GM19193 (cell line): ENCODE data around the gene DDX60.

ENCODE experiments used
- POLR2A ChIP-seq: IDR thresholded peaks from 4 replicates; pipeline ENCODE4 v1.6.1; 2011; ENCODE audit not compliant: insufficient read depth, insufficient read length; ENCODE audit errors: extremely low read depth

The DDX60 gene

DNA sequence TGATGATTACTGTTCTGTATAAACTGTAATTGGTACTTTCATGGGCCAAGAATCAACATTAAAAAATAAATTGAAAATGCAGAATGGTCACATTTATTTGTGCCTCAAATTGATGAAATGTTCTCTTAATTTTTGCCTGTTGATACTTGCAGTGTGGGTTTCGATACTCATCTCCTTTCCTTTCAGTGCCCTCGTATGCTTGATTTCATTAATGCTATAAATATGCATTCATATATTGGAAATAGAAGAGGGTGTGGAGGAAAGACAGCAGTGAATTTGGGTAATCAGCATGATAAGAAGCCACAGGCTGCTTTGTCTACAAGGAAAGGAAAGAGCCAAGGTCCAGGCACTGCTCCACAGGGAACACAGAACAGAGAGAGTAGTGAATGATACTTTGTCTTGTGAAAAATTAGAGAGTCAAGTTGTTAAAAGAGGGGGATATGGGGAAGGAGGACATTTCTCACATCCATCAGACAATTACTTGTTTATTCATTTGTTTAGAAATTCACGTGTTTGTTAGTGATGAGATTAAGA, 1.0 kb upstream of the DDX60 start:
- no peak for TF ChIP-seq POLR2A

- no peak for TF ChIP-seq POLR2A
These were observed 931 bp downstream of the DDX60 start for GRCh38 chr4:168317621-168318020.

DNA sequence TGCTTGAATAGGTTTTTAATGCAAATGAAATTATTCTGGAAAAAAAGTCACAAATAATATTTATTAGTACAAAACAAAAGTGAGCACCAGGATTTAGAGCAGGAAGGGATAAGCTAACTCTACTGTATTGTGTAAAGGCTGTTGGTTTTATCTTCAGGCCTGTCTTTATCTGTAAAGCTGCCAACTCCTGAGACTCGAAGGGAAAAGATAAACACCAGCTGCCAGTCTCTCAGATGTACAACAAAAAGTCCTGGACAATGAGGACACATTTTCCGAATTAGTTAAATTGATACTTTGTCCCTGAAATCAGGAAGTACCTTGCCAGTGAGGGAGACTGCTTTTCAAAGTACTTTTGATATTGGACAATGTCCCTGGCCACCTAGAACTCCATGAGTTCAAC, 8.8 kb downstream of the DDX60 start:
- no peak for TF ChIP-seq POLR2A

GRCh38 chr4:168308912-168309311, 9.6 kb downstream of the DDX60 start:
- TF ChIP-seq POLR2A, result no peak

- TF ChIP-seq POLR2A, result no peak
These were observed 12.1 kb downstream of the DDX60 start for GRCh38 chr4:168306476-168306875.

DNA sequence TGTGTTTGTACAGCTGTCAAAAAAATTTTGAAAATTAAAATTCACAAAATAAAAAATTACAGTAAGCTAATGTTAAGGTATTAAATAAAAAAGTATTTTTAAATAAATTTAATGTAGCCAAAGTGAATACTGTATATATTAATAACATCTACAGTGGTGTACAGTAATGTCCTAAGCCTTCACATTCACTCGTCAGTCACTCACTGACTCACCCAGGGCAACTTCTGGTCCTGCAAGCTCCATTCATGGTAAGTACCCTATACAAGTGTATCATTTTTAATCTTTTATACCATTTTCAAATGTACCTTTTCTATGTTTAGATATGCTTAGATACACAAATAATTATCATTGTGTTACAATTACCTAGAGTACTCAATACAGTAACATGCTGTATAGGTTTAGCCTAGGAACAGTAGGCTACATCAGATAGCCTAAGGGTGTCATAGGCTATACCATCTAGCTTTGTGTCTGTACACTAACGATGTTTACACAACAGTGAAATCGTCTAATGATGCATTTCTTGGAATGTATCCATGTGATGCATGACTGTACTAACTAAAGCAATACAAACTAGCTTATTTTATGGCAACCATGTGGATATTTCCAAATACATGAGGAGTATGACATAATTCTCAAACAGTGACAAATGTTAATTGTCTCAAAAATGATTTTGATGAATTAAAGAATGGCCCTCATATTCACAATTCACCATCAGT, 13.7 kb downstream of the DDX60 start:
- no peak for TF ChIP-seq POLR2A

DNA sequence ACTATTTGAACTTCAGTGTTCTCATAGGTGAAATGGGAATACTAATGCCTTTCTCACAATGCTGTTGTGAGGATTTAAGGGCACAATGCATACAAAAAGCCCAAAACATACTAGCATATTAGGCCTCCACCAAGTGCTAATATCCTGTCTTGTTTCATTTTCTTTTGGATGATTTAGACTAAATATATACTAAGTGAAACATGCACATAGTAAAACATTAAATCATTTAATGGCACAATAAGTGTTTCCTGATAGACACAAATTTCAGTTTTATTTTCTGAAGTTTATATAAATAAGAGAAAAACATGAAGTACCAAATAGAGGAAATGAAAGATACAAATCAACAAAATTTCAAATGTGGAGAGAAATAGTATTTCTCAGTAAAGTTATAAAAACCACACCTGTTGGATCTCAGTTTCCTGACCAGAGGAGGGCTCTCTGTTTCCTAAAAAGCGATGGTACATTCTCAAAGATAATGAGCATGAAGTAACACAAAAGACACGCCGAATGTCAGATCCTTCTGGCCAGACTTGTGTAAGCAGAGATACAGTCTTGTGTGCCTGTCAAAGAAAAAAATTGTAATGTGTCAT, 25.1 kb downstream of the DDX60 start:
- TF ChIP-seq POLR2A, result no peak

DNA sequence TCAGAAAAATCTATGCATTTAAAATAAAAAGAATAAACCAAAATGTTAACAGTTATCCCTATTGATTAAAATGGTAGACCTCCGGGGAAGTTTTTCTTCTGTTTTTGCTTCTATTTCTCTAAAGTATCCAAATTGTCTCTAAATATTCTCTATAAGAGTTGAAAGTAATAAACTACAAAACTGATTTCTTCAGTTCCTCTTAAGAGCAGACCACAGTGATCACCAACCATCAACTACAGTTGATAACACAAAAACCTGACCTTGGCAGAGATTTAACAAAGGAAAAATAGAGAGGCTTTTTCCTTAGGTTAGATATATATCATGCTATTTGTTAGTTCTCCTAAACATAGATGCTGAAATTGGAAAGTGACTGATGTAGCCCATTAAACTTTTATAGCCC, 27.3 kb downstream of the DDX60 start:
- no peak for TF ChIP-seq POLR2A

DNA sequence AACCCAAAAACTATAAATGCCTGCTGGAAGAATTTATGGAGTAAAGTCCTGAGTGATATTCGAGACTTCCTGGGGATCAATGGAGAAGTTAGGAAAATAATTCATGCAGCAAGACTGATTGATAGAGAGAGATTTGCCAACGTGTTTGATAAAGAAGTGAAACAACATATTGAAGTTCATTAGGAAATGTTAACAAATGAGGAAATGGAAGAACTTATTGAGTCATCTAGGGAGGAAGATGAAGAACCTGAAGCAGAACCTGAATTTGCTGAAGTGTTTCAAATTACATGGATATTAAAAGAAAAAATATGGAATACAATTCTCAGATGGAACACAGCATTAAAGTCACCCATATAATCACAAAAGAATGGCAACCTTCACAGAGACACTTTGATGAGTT, 39.0 kb downstream of the DDX60 start:
- TF ChIP-seq POLR2A, result no peak

DNA sequence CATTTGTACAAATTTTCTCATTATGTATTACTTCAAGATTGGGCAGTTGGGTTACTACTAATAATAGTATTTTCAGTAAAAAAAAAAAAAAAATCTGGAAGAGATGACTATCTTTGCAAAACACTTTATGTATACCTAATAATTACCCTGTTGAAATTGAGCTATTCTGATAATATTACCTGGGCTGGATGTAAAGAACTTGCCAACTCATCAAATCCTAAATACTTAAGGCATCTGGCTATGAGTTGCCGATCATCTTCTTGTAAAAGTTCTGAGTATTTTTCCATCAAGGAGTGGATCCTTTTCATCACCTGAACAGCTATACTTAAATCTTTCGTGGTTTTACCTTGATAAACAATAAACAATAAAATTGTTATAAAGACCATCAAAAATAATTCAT, 42.7 kb downstream of the DDX60 start:
- no peak for TF ChIP-seq POLR2A

DNA sequence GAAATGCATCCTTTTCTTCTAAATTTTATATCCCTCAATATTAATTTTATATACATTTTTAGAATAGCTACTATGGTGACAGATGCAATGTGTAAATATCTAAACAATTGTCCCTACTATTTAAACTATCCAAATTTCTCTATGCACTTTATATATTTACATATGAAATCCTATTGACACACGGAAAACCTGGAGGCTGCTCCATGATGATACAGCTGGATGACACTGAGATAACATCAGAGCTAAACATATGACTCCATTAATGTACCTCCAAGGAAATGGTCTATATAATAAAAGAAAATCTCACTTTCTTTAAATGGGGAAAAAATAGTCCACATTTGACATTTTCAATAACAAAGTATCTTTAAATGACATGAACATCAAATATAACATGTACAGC, 43.7 kb downstream of the DDX60 start:
- TF ChIP-seq POLR2A, result no peak

- no peak for TF ChIP-seq POLR2A
These were observed 44.7 kb downstream of the DDX60 start for GRCh38 chr4:168273838-168274237.

DNA sequence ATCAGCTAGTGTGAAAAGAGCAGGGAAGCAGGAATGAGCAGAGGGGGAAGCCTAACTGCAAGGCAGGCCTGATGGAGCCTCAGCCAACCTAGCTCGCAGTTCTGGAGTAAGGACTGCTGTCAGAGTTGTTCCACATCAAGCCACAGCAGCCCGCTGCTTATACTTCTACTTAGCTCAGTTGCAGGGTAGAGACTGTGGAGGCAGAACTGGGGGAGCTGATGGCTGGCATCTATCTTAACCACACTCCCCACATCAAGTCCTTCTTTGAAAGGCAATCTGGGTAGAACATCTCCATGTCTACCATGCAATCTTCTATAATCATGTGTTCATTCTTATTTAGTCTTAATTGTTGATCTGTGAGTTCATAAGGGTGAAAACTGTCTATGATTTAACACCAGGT, 46.1 kb downstream of the DDX60 start:
- no peak for TF ChIP-seq POLR2A

DNA sequence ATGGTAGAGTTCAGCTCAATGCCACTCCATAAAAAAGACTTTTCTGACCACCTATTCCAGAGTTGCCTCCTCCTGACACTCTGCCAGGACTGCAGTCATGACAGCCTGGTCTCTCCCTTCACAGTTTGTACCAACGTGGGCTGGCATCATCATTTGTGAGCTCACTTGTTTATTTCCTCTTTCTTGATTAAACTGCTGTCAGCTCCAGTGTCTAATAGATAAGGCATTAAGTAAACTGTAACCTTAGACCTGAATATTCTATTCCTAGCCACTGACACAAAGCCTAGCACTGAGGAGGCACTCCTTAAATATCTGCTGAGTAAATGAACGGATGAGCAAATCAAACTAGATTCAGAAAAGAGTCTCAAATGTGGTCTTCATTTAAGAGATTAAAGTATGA, 48.7 kb downstream of the DDX60 start:
- TF ChIP-seq POLR2A, result no peak

GRCh38 chr4:168265327-168265726, 53.2 kb downstream of the DDX60 start:
- no peak for TF ChIP-seq POLR2A

DNA sequence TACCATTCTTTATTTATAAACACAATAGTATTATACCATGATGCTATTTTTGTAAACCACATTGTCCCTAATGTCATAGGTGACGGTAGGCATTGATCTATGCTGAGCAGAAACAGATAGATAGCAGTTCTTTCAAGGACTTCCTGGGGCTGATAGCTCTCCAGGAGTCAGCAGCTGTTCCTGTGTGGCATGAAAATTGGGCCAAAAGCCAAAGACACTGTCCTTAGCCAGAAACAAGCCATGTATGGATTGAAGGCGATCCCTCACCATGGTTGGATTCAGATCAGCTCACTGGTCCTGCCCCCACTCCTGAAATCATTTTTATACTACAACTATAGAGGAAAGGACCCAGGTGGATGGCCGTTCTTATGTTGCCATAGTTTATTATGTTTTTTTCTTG, 53.6 kb downstream of the DDX60 start:
- no peak for TF ChIP-seq POLR2A
